GM10847 (cell line): ENCODE data around the gene COG2.

Source experiments
- POLR2A ChIP-seq: IDR thresholded peaks from 2 replicates; pipeline ENCODE4 v1.6.1; 2011; ENCODE audit not compliant: insufficient read length; ENCODE audit errors: extremely low read depth

Gene COG2

GRCh38 chr1:230648114-230648513, 5.8 kb downstream of the COG2 start:
- no peak for TF ChIP-seq POLR2A

- TF ChIP-seq POLR2A: no peak
These were observed 8.0 kb downstream of the COG2 start for GRCh38 chr1:230650300-230650699.

GRCh38 chr1:230651235-230651634, 9.0 kb downstream of the COG2 start:
- TF ChIP-seq POLR2A: no peak

- TF ChIP-seq POLR2A: no peak
These were observed 16.4 kb downstream of the COG2 start for GRCh38 chr1:230658691-230659090.

GRCh38 chr1:230661976-230662375, 19.7 kb downstream of the COG2 start:
- no peak for TF ChIP-seq POLR2A

GRCh38 chr1:230668227-230668626, 25.9 kb downstream of the COG2 start:
- TF ChIP-seq POLR2A: no peak

- no peak for TF ChIP-seq POLR2A
These were observed 27.3 kb downstream of the COG2 start for GRCh38 chr1:230669543-230669942.

- no peak for TF ChIP-seq POLR2A
These were observed 32.3 kb downstream of the COG2 start for GRCh38 chr1:230674581-230674980.

- TF ChIP-seq POLR2A: no peak
These were observed 34.9 kb downstream of the COG2 start for GRCh38 chr1:230677200-230677599.

- TF ChIP-seq POLR2A: no peak
These were observed 36.9 kb downstream of the COG2 start for GRCh38 chr1:230679192-230679591.

- TF ChIP-seq POLR2A: no peak
These were observed 37.5 kb downstream of the COG2 start for GRCh38 chr1:230679825-230680224.

- TF ChIP-seq POLR2A: no peak
These were observed 38.2 kb downstream of the COG2 start for GRCh38 chr1:230680300-230681025.

GRCh38 chr1:230681599-230681998, 39.3 kb downstream of the COG2 start:
- TF ChIP-seq POLR2A: no peak

- no peak for TF ChIP-seq POLR2A
These were observed 40.0 kb downstream of the COG2 start for GRCh38 chr1:230682274-230682673.

GRCh38 chr1:230682882-230683610, 40.8 kb downstream of the COG2 start:
- TF ChIP-seq POLR2A: no peak

- no peak for TF ChIP-seq POLR2A
These were observed 41.9 kb downstream of the COG2 start for GRCh38 chr1:230684146-230684545.

GRCh38 chr1:230684998-230685397, 42.7 kb downstream of the COG2 start:
- no peak for TF ChIP-seq POLR2A

- TF ChIP-seq POLR2A: no peak
These were observed 44.5 kb downstream of the COG2 start for GRCh38 chr1:230686747-230687146.
